ENCODE results near the gene NRP2.

Gene NRP2

DNA sequence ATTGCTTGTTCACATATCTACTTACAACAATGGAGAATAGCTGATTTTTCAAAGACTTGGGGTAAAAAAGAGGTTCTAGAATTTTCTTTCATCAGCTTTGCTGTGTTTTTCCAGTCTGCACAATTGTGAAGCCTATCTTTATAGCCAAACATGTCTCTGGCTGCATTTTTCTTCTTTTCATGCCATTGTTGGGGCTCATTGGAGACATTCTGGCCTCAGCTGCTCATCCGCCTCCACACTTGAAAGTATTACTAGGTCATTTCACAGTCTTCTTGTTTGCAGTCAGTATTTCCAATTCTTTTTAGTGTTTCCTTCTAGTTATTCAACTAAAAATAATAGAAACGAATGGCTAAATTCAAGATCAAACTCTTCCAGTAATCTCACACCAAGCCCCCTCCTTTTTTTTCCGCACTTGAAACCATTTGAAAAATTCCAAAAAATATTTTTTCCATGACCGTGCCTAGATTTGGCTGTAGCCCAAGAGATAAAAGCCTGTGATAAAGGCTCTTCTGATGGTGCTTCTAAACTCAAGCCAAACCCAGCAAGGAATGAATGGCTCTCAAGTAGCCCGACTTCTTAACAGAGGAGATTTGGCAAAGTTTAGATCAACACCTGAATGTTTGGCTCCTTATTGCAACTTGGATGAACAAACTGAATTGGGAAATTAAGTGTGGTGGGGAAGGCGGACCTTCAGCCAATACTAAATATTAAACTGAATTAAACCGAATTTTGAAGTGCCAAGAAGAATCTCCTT lies 103.4 kb downstream of the NRP2 start:
- no peak overlapping the region for H3K4me3 ChIP-seq (ENCODE audit: low read depth in 1 of 2, low read length in 2 of 2)
- no peak overlapping the region for H3K9ac ChIP-seq (ENCODE audit: low read depth, low read length)
- ATAC-seq (ENCODE audit: insufficient read depth, low read depth) = no peak
- no peaks in the 10 kb centered on the region for H3K27me3 ChIP-seq (ENCODE audit: insufficient read depth, low read length, poor library complexity)
- no peaks in the 10 kb centered on the region for H3K79me2 ChIP-seq (ENCODE audit: insufficient read depth, low read length)
- H3K36me3 ChIP-seq (ENCODE audit: insufficient read depth, low read length) = no peaks in the 10 kb centered on the region
- peaks cover 7% of the 10 kb centered on the region for H3K4me1 ChIP-seq (ENCODE audit: insufficient read depth, low read length)
- H4K20me1 ChIP-seq (ENCODE audit: insufficient read depth, low read length) = no peaks in the 10 kb centered on the region
- H2AFZ ChIP-seq (ENCODE audit: low read depth, low read length) = no peak overlapping the region
- H3K9me3 ChIP-seq (ENCODE audit: insufficient read depth, low read length, severe bottlenecking) = no peaks in the 10 kb centered on the region
- DNase-seq = no peak
- H3K27ac ChIP-seq (ENCODE audit: low read length) = no peak overlapping the region
- TF ChIP-seq EZH2 (IDR thresholded peaks at IDR 0.05; ENCODE audit: borderline replicate concordance, low read depth, low read length, severe bottlenecking) = no peak
- TF ChIP-seq, protein P1, sequence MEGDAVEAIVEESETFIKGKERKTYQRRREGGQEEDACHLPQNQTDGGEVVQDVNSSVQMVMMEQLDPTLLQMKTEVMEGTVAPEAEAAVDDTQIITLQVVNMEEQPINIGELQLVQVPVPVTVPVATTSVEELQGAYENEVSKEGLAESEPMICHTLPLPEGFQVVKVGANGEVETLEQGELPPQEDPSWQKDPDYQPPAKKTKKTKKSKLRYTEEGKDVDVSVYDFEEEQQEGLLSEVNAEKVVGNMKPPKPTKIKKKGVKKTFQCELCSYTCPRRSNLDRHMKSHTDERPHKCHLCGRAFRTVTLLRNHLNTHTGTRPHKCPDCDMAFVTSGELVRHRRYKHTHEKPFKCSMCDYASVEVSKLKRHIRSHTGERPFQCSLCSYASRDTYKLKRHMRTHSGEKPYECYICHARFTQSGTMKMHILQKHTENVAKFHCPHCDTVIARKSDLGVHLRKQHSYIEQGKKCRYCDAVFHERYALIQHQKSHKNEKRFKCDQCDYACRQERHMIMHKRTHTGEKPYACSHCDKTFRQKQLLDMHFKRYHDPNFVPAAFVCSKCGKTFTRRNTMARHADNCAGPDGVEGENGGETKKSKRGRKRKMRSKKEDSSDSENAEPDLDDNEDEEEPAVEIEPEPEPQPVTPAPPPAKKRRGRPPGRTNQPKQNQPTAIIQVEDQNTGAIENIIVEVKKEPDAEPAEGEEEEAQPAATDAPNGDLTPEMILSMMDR (IDR thresholded peaks at IDR 0.05; ENCODE audit: borderline replicate concordance, extremely low read depth, low read length, poor library complexity, severe bottlenecking) = no peak
- no peak overlapping the region for H3K4me2 ChIP-seq (ENCODE audit: insufficient read depth, low read length)

DNA sequence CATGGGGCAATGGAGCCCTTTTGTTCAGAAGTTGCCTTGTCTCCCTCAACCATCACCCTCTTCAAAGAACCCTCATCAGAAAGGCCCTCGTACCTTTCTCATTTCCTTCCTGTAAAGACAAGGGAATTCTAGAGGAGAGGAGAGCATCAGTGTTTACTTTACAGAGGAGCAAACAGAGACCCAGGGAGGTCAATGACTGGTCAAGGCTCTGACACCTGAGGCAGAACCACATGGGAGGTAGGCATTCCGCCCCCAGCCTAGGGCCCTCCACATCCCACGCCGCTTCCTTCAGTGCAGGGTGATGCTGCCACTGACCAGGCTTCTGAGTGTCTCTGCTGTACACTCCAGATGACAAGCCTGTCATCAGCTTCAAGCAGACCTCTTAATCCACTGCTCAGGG lies 104.7 kb downstream of the NRP2 start:
- ATAC-seq (ENCODE audit: insufficient read depth, low read depth) (no peak), DNase-seq (no peak)
- H3K27ac ChIP-seq (ENCODE audit: low read length) = no peak overlapping the region
- no peak overlapping the region for H3K4me3 ChIP-seq (ENCODE audit: low read depth in 1 of 2, low read length in 2 of 2)
- H3K4me2 ChIP-seq (ENCODE audit: insufficient read depth, low read length) = no peak overlapping the region
- H2AFZ ChIP-seq (ENCODE audit: low read depth, low read length) = no peak overlapping the region
- no peaks in the 10 kb centered on the region for H3K4me1 ChIP-seq (ENCODE audit: insufficient read depth, low read length)
- no peaks in the 10 kb centered on the region for H3K36me3 ChIP-seq (ENCODE audit: insufficient read depth, low read length)
- H3K27me3 ChIP-seq (ENCODE audit: insufficient read depth, low read length, poor library complexity) = no peaks in the 10 kb centered on the region
- no peaks in the 10 kb centered on the region for H4K20me1 ChIP-seq (ENCODE audit: insufficient read depth, low read length)
- H3K79me2 ChIP-seq (ENCODE audit: insufficient read depth, low read length) = no peaks in the 10 kb centered on the region
- H3K9me3 ChIP-seq (ENCODE audit: insufficient read depth, low read length, severe bottlenecking) = no peaks in the 10 kb centered on the region
- no peak overlapping the region for H3K9ac ChIP-seq (ENCODE audit: low read depth, low read length)
- no peak for TF ChIP-seq EZH2 (IDR thresholded peaks at IDR 0.05; ENCODE audit: borderline replicate concordance, low read depth, low read length, severe bottlenecking)
- TF ChIP-seq, protein P1 (IDR thresholded peaks at IDR 0.05; ENCODE audit: borderline replicate concordance, extremely low read depth, low read length, poor library complexity, severe bottlenecking) = no peak

DNA sequence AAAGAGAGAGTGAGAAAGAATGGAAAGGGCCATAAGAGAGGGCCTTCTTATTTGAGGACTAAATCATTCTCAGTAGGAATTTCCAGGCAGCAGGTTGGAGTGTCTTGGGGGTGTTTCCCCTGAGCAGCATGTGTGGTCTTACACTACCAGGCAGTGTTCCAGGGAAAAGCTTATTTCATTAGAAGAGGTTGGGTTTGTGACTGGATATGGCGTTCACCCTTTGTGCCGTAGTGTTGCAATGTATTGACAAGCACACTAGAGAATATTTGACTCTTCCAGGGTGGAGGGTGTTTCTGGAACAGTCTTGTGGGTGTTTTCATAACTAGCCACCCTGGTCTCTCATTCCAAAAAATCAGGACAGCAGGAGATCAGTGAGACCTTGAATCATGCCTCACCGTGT lies 105.5 kb downstream of the NRP2 start:
- no peak overlapping the region for H2AFZ ChIP-seq (ENCODE audit: low read depth, low read length)
- H3K27ac ChIP-seq (ENCODE audit: low read length) = no peak overlapping the region
- no peaks in the 10 kb centered on the region for H4K20me1 ChIP-seq (ENCODE audit: insufficient read depth, low read length)
- no peak for TF ChIP-seq EZH2 (IDR thresholded peaks at IDR 0.05; ENCODE audit: borderline replicate concordance, low read depth, low read length, severe bottlenecking)
- no peak overlapping the region for H3K4me3 ChIP-seq (ENCODE audit: low read depth in 1 of 2, low read length in 2 of 2)
- no peaks in the 10 kb centered on the region for H3K79me2 ChIP-seq (ENCODE audit: insufficient read depth, low read length)
- no peaks in the 10 kb centered on the region for H3K9me3 ChIP-seq (ENCODE audit: insufficient read depth, low read length, severe bottlenecking)
- H3K36me3 ChIP-seq (ENCODE audit: insufficient read depth, low read length) = no peaks in the 10 kb centered on the region
- DNase-seq (no peak), ATAC-seq (ENCODE audit: insufficient read depth, low read depth) (no peak)
- no peaks in the 10 kb centered on the region for H3K27me3 ChIP-seq (ENCODE audit: insufficient read depth, low read length, poor library complexity)
- H3K4me2 ChIP-seq (ENCODE audit: insufficient read depth, low read length) = no peak overlapping the region
- no peak overlapping the region for H3K9ac ChIP-seq (ENCODE audit: low read depth, low read length)
- H3K4me1 ChIP-seq (ENCODE audit: insufficient read depth, low read length) = no peaks in the 10 kb centered on the region

DNA sequence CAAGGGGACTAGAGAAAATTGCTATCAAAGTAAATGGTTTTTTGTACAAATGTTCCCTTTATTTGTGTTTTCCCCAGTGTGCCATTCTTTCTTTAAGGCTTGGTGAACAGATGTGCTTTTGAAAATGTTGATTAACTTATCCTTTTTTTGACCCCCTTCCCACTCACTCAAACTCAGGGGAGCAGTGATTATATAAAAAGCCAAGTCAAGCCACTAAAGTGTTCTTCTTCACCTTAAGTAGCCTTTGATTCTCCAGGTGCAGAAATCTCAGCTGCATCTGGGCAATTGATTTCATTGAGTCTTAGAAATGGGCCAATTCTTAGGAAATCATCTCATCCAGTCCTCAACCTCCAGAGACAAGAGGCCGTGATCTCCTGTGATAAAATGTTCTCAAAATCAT lies 107.6 kb downstream of the NRP2 start:
- DNase-seq (no peak), ATAC-seq (ENCODE audit: insufficient read depth, low read depth) (no peak)
- Histone ChIP-seq H3K9me3 (ENCODE audit: insufficient read depth, low read length, severe bottlenecking) (no peaks in the 10 kb centered on the region), H3K36me3 (ENCODE audit: insufficient read depth, low read length) (no peaks in the 10 kb centered on the region), H3K4me3 (ENCODE audit: low read depth in 1 of 2, low read length in 2 of 2) (no peak overlapping the region), H3K9ac (ENCODE audit: low read depth, low read length) (no peak overlapping the region), H3K27ac (ENCODE audit: low read length) (no peak overlapping the region), H3K27me3 (ENCODE audit: insufficient read depth, low read length, poor library complexity) (no peaks in the 10 kb centered on the region), H4K20me1 (ENCODE audit: insufficient read depth, low read length) (no peaks in the 10 kb centered on the region), H3K79me2 (ENCODE audit: insufficient read depth, low read length) (no peaks in the 10 kb centered on the region), H2AFZ (ENCODE audit: low read depth, low read length) (no peak overlapping the region), H3K4me1 (ENCODE audit: insufficient read depth, low read length) (no peaks in the 10 kb centered on the region), H3K4me2 (ENCODE audit: insufficient read depth, low read length) (no peak overlapping the region)
- TF ChIP-seq, protein P1 (IDR thresholded peaks at IDR 0.05; ENCODE audit: borderline replicate concordance, extremely low read depth, low read length, poor library complexity, severe bottlenecking) = no peak
- TF ChIP-seq EZH2 (IDR thresholded peaks at IDR 0.05; ENCODE audit: borderline replicate concordance, low read depth, low read length, severe bottlenecking) = no peak
